ENCODE data around the gene TRMT44.

The TRMT44 gene, protein sequence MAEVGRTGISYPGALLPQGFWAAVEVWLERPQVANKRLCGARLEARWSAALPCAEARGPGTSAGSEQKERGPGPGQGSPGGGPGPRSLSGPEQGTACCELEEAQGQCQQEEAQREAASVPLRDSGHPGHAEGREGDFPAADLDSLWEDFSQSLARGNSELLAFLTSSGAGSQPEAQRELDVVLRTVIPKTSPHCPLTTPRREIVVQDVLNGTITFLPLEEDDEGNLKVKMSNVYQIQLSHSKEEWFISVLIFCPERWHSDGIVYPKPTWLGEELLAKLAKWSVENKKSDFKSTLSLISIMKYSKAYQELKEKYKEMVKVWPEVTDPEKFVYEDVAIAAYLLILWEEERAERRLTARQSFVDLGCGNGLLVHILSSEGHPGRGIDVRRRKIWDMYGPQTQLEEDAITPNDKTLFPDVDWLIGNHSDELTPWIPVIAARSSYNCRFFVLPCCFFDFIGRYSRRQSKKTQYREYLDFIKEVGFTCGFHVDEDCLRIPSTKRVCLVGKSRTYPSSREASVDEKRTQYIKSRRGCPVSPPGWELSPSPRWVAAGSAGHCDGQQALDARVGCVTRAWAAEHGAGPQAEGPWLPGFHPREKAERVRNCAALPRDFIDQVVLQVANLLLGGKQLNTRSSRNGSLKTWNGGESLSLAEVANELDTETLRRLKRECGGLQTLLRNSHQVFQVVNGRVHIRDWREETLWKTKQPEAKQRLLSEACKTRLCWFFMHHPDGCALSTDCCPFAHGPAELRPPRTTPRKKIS

DNA sequence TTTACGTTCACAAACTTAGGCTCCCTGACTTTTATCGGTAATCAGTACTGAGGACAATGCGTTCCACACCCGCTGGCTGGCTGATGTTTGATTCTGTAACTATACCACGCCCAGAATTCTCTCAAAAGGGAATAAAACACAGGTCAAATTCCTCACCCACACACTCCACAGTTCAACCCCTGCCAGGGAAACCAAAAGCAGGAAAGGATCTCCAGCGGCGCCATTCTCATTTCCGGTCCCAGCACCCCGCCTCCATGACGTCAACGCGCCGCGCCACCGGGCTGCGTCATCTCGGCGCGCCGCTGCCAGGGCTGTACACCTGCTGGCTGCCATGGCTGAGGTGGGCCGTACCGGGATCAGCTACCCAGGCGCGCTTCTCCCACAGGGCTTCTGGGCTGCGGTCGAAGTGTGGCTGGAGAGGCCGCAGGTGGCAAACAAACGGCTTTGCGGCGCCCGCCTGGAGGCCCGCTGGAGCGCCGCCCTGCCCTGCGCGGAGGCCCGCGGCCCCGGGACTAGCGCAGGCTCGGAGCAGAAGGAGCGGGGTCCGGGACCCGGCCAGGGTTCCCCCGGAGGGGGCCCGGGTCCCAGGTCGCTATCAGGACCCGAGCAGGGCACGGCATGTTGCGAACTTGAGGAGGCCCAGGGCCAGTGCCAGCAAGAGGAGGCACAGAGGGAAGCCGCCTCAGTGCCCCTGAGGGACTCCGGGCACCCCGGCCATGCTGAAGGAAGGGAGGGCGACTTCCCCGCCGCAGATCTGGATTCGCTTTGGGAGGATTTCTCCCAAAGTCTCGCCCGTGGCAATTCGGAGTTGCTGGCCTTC is at the start of gene TRMT44, which contains the start of gene ACOX3:
TRMT44 (plus strand) TSS at position 286 of the 820 bp plus-strand sequence; CDS start at position 332, 46 bp downstream.
ACOX3 (minus strand) TSS at position 232 of the 820 bp plus-strand sequence. CDS start 24,202 bp downstream, outside the sequence.
- peak; percentile 99 for DNase-seq

DNA sequence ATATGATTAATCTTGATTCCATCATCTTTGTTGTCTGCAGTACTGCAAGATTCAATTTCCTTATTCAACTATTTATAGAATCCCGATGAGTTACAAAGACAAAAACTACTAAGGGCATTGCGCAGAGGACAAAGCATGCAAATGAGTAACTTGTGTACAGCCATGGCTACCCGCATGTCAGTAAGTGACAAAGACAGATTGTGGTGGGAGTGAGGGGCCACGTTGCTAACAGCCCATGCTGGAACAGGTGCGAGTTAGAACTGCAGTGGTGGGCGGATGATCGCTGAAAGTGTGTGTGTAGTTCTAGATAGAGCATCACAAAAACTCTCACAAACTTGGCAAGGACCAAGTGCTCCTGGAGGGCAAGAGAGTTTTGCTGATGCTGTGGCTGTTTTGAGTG is 49.5 kb upstream of the TRMT44 start:
- DNase-seq, result no peak

DNA sequence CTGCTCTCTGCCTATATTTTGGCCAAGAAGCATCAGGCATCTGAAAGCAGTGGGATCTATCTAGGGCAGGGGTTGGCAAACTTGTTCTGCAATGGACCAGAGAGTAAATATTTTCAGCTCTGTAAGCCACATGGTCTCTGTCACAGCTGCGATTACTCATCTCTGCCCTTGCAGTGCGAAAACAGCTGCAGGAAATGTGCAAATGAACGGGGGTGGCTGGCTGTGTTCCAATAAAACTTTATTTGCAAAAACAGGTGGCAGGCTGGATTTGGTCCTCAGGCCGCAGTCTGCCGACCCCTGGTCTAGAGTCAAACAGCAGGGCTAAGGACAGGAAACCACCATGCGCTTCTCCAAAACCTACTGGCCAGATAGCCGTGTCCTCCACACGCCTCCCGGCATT is 48.6 kb upstream of the TRMT44 start:
- DNase-seq, result no peak

DNA sequence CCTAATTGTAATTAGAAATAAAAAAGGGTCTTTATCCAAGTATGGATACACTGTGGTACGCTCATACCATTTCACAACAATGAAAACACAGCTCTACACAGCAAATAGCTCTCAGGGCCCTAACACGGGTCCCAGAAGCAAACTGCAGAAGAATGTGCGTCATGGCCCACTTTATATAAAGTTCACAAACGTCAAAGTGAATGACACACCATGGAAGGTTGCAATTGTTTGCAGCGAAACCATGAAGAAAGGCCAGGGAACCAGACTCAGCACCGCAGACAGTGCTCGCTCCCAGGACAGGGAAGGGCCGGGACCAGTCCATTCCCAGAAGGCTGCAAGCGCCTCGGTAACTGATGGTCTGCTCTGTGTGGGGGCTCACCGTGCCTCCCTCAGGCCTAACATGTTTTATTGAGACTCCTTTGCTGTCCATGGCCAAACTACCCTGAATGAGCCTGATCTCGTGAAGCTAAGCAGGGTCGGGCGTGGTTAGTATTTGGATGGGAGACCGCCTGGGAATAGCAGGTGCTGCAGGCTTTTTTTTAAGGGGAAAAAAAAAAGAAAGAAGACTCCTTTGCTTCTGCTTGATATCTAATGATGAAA is 47.9 kb upstream of the TRMT44 start:
- no peak for DNase-seq

- DNase-seq, result no peak
These were observed 47.0 kb upstream of the TRMT44 start for GRCh38 chr4:8393593-8394038.

DNA sequence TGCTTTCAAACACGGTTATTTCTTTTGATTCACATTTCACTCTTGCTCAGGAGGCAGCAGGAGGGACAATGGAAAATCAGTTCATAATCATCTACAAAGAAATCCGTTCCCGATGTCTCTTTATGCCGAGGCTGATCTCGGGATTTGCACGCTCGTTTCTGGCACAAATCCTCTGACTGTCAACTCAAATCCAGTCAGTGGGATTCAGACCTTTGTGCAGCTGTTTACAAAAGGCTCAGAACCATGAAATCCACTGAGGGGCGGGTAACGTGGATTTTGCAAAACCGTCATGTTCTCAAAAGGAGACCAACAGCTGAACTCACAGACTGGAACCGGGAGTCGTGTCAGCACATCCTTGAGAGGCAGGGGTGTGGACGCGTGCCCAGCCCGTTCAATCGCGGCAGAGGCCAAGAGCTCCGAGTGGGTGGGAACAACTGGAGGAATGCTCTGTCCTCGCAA is 46.5 kb upstream of the TRMT44 start:
- DNase-seq, result no peak

- no peak for DNase-seq
These were observed 45.8 kb upstream of the TRMT44 start for GRCh38 chr4:8394806-8395205.

DNA sequence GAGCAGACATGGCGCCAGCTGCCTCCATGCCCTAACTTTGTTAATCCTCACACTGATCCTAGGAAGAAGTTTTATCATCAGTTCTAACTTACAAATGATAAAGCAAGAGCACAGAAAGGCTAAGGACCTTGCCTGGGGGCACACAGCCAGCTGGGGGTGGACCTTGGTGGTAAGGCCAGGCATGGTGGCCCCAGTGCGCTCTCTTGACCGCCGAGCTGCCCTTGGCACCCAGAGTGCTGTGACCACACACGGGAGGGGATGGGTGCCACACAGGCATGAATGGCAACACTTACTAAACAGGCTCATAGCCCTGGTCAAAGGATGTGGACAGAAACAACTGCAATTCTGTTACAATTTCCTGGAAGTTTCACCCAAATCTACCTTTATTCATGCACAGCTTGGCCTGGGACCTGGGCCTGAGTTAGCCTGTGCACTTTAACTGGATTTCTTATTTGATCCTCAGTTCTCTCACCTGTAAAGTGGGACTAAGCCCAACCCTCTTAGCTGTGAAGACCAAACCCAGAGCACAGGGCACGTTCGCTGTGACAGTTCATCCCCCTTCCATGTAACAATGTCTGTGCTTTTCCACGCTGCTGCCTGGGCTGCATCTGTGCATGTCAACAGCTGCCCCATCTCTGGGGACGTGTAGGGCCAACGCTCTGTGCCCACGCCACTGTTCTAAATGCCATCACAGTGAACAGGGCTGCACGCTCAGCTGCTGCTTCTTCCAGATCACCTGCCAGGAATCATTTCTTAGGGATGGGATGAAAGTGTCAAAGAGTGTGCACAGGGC is 44.9 kb upstream of the TRMT44 start:
- DNase-seq, result no peak

- no peak for DNase-seq
These were observed 43.7 kb upstream of the TRMT44 start for GRCh38 chr4:8396762-8397406.

- DNase-seq, result no peak
These were observed 42.2 kb upstream of the TRMT44 start for GRCh38 chr4:8398347-8398746.

DNA sequence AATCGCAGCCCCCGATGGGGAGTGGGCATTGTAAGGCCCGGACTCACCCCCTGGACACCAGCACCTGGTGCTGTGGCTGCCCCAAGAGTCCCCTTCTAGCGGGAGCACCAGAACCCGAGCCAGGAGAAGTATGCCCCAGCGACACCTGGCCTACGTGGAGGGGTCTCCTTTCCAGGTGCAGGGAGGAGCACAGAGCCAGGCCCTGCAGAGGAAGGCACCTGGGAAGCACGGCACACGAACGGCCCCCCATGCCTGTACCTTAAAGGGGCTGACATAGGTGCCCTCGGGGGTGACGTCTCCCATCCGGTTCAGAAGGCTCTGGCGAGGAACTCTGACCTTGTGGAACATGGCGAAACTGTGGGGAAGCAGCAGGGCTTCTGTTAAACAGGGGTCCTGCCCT is 41.3 kb upstream of the TRMT44 start:
- no peak for DNase-seq

GRCh38 chr4:8400632-8401325 is 39.8 kb upstream of the TRMT44 start:
- DNase-seq, result no peak

DNA sequence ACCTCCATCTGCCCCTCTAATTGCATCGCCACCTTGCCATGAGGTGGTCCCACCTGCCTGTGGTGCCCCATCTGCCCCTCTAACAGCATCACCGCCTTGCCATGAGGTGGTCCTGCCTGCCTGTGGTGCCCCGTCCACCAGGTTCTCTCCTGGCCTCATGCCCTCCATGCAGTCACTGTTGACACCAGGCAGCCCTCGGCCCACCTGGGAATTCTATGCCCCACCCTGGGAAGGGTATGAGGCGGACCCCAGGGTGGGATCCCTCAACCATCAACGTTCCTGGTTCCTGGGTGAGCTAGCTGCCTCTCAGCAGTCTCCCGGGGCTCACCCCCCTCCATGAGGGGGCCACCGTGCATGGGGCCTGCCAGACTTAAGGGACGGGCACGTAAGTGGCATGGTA is 38.9 kb upstream of the TRMT44 start:
- DNase-seq, result no peak

- DNase-seq, result no peak
These were observed 38.4 kb upstream of the TRMT44 start for GRCh38 chr4:8402181-8402597.

GRCh38 chr4:8402640-8403039 is 37.9 kb upstream of the TRMT44 start:
- no peak for DNase-seq

- DNase-seq, result peak; percentile 82
These were observed 37.3 kb upstream of the TRMT44 start for GRCh38 chr4:8403173-8403753.

DNA sequence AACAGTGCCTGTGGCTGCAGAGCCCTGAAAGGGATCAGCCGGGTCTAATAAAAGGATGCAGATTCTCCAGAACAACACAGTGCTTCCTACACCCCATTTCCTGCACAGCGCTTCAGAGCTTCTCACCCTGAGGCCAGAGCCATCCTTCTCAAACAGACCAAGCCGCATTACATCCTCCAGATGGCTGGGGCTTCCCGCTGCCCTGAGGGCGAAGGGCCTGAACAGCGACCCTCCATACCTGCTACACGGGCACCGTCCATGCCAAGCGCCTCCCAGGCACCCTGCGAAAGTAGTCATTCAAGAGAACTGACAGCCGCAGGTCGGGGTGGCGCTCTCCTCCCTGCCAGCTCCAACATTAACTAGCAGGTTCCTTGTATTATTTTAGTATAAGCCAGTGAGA is 36.6 kb upstream of the TRMT44 start:
- no peak for DNase-seq

GRCh38 chr4:8404791-8405515 is 35.6 kb upstream of the TRMT44 start:
- no peak for DNase-seq

- no peak for DNase-seq
These were observed 35.1 kb upstream of the TRMT44 start for GRCh38 chr4:8405516-8405875.

Data from activated effector memory CD4-positive, alpha-beta T cell treated with anti-CD3 and anti-CD28 coated beads, Interleukin-2, amount 50 U/mL, for 16 hours (primary cell).